K562 (cell line): Measurements from ENCODE around the gene PTAFR.

ENCODE experiments used
- BDP1 ChIP-seq: IDR thresholded peaks from 3 replicates; pipeline ENCODE4 v1.6.1; 2011; ENCODE audit not compliant: insufficient read length, insufficient read depth
- GABPA ChIP-seq: fragments of 200-800 bp; sonication (Bioruptor generic); conservative IDR thresholded peaks from 2 replicates; pipeline ENCODE4 v1.6.1; 2016; ENCODE audit warnings: low read depth, missing genetic modification characterization, missing compliant biosample characterization
- JUND ChIP-seq, 2 experiments: IDR thresholded peaks; 2 replicates in 1 of 2; 3 replicates in 1 of 2; pipeline ENCODE4 v1.6.1; 2011; ENCODE audit warnings: borderline replicate concordance in 2 of 2, low read depth in 2 of 2, low read length in 2 of 2, improper control_type of control experiment in 1 of 2, missing biosample characterization in 1 of 2, missing genetic modification characterization in 1 of 2, missing genetic modification reagents in 1 of 2
- KAT7 ChIP-seq: sonication (generic); formaldehyde crosslinking; IDR thresholded peaks from 2 replicates; pipeline ENCODE4 v1.8.0; 2022; ENCODE audit warnings: missing genetic modification reagents, mild to moderate bottlenecking, borderline replicate concordance
- MTA1 ChIP-seq: fragments of 450-650 bp; IDR thresholded peaks from 2 replicates; pipeline ENCODE4 v1.6.1; 2017; ENCODE audit warnings: borderline replicate concordance
- NR2C1 ChIP-seq, 2 experiments: fragments of 450-650 bp; IDR thresholded peaks; 2 replicates each; pipeline ENCODE4 v1.6.1; 2017; ENCODE audit warnings: mild to moderate bottlenecking in 2 of 2, antibody characterized with exemption in 1 of 2, inconsistent platforms in 1 of 2, missing compliant biosample characterization in 1 of 2, missing genetic modification characterization in 1 of 2
- RAD21 ChIP-seq, 2 experiments: fragments of 250-450 bp in 1 of 2; fragments of 450-650 bp in 1 of 2; sonication (Bioruptor Pico) in 1 of 2; formaldehyde crosslinking in 1 of 2; IDR thresholded peaks in 1 of 2; conservative IDR thresholded peaks in 1 of 2; 2 replicates each; pipeline versions ENCODE4 v1.4.0 to v1.8.0; 2020 to 2022; ENCODE audit warnings: mild to moderate bottlenecking in 2 of 2, moderate library complexity in 1 of 2
- SIRT6 ChIP-seq: IDR thresholded peaks from one replicate; pipeline ENCODE4 v1.6.1; 2012; ENCODE audit warnings: low read depth, mild to moderate bottlenecking, control low read depth, inconsistent platforms, low read length, moderate library complexity
- ZNF586 ChIP-seq: fragments of 450-650 bp; formaldehyde crosslinking; conservative IDR thresholded peaks from 2 replicates; pipeline ENCODE4 v1.4.0; 2020; ENCODE audit warnings: mild to moderate bottlenecking, moderate library complexity
- TF ChIP-seq, protein P1 (sequence below), 3 experiments: IDR thresholded peaks in 2 of 3; conservative IDR thresholded peaks in 1 of 3; 2 replicates each; pipeline ENCODE4 v1.5.1; 2011 to 2012; ENCODE audit warnings: low read length in 3 of 3, mild to moderate bottlenecking in 3 of 3, control low read depth in 2 of 3, improper control_type of control experiment in 1 of 3, inconsistent platforms in 1 of 3, low read depth in 1 of 3, mixed read lengths in 1 of 3, moderate library complexity in 1 of 3; ENCODE audit not compliant: insufficient read depth in 2 of 3
- TF ChIP-seq, protein P2 (sequence below): fragments of 450-650 bp; formaldehyde crosslinking; IDR thresholded peaks from 2 replicates; pipeline ENCODE4 v1.4.0; 2022; ENCODE audit warnings: missing genetic modification characterization
- TF ChIP-seq, protein P3 (sequence below): IDR thresholded peaks from 2 replicates; pipeline ENCODE4 v1.6.1; 2011; ENCODE audit not compliant: insufficient read length; ENCODE audit errors: extremely low read depth
- TF ChIP-seq, protein P4 (sequence below): fragments of 250-450 bp; sonication (Bioruptor Pico); IDR thresholded peaks from 2 replicates; pipeline ENCODE4 v1.5.0; 2020; ENCODE audit warnings: mild to moderate bottlenecking, borderline replicate concordance

DNA sequence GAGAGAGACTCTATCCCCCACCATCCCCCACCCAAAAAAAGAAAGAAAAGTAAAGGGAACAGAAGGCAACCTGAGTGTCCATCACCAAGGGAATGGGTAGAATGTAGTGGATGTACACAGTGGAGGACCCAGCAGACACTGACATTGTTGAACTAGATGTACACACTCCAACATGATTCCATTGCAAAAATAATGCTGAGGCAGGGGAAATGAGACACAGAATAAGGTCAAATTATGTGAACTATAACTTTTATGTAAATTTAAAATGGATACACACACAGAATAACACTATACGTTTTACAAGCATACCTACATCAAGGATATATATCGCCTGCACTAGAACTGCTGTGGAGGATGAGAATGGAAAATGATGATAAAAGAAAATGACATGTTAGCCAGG, 34.8 kb downstream of the PTAFR start:
- TF ChIP-seq MTA1 (no peak), RAD21 (CRISPR knock-in tag; conservative IDR thresholded peaks at IDR 0.05 in 1 of 2, IDR thresholded peaks at IDR 0.05 in 1 of 2) (no peak), GABPA (tag) (no peak), ZNF586 (no peak), BDP1 (no peak), JUND (IDR thresholded peaks at IDR 0.05; ENCODE audit: borderline replicate concordance, low read depth, low read length) (no peak), JUND (tag; IDR thresholded peaks at IDR 0.05; ENCODE audit: borderline replicate concordance, low read depth, low read length) (no peak), NR2C1 (IDR thresholded peaks at IDR 0.05) (no peak), NR2C1 (tag; IDR thresholded peaks at IDR 0.05) (no peak), KAT7 (CRISPR knock-in tag) (no peak), SIRT6 (no peak)
- TF ChIP-seq, protein P1, sequence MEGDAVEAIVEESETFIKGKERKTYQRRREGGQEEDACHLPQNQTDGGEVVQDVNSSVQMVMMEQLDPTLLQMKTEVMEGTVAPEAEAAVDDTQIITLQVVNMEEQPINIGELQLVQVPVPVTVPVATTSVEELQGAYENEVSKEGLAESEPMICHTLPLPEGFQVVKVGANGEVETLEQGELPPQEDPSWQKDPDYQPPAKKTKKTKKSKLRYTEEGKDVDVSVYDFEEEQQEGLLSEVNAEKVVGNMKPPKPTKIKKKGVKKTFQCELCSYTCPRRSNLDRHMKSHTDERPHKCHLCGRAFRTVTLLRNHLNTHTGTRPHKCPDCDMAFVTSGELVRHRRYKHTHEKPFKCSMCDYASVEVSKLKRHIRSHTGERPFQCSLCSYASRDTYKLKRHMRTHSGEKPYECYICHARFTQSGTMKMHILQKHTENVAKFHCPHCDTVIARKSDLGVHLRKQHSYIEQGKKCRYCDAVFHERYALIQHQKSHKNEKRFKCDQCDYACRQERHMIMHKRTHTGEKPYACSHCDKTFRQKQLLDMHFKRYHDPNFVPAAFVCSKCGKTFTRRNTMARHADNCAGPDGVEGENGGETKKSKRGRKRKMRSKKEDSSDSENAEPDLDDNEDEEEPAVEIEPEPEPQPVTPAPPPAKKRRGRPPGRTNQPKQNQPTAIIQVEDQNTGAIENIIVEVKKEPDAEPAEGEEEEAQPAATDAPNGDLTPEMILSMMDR (IDR thresholded peaks at IDR 0.05 in 2 of 3, conservative IDR thresholded peaks at IDR 0.05 in 1 of 3; ENCODE audit: insufficient read depth in 2 of 3, low read depth in 1 of 3, low read length in 3 of 3): no peak
- TF ChIP-seq, protein P2, sequence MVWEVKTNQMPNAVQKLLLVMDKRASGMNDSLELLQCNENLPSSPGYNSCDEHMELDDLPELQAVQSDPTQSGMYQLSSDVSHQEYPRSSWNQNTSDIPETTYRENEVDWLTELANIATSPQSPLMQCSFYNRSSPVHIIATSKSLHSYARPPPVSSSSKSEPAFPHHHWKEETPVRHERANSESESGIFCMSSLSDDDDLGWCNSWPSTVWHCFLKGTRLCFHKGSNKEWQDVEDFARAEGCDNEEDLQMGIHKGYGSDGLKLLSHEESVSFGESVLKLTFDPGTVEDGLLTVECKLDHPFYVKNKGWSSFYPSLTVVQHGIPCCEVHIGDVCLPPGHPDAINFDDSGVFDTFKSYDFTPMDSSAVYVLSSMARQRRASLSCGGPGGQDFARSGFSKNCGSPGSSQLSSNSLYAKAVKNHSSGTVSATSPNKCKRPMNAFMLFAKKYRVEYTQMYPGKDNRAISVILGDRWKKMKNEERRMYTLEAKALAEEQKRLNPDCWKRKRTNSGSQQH (CRISPR knock-in tag): no peak
- TF ChIP-seq, protein P3, sequence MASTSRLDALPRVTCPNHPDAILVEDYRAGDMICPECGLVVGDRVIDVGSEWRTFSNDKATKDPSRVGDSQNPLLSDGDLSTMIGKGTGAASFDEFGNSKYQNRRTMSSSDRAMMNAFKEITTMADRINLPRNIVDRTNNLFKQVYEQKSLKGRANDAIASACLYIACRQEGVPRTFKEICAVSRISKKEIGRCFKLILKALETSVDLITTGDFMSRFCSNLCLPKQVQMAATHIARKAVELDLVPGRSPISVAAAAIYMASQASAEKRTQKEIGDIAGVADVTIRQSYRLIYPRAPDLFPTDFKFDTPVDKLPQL: no peak
- TF ChIP-seq, protein P4, sequence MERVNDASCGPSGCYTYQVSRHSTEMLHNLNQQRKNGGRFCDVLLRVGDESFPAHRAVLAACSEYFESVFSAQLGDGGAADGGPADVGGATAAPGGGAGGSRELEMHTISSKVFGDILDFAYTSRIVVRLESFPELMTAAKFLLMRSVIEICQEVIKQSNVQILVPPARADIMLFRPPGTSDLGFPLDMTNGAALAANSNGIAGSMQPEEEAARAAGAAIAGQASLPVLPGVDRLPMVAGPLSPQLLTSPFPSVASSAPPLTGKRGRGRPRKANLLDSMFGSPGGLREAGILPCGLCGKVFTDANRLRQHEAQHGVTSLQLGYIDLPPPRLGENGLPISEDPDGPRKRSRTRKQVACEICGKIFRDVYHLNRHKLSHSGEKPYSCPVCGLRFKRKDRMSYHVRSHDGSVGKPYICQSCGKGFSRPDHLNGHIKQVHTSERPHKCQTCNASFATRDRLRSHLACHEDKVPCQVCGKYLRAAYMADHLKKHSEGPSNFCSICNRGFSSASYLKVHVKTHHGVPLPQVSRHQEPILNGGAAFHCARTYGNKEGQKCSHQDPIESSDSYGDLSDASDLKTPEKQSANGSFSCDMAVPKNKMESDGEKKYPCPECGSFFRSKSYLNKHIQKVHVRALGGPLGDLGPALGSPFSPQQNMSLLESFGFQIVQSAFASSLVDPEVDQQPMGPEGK (CRISPR knock-in tag): no peak
